GM18909 (cell line): Measurements from ENCODE around the gene GLOD5.

Experiments
- ATAC-seq: cut with Tn5 transposase; IDR thresholded peaks from one replicate; pipeline ENCODE4 v1.9.1; 2021; ENCODE audit warnings: mild to moderate bottlenecking; ENCODE audit not compliant: unreplicated experiment, poor library complexity

Gene GLOD5

GRCh38 chrX:48761674-48762471 is at the start of gene GLOD5:
Gene GLOD5, plus strand, starts transcription at chrX:48761747. Its CDS starts 44 bp downstream, at chrX:48761791.
- no peak for ATAC-seq

- ATAC-seq = no peak
These were observed 49.5 kb upstream of the GLOD5 start for GRCh38 chrX:48711929-48712505.

GRCh38 chrX:48713847-48714246 is 47.7 kb upstream of the GLOD5 start:
- no peak for ATAC-seq

GRCh38 chrX:48714573-48714972 is 47.0 kb upstream of the GLOD5 start:
- no peak for ATAC-seq

GRCh38 chrX:48715072-48715471 is 46.5 kb upstream of the GLOD5 start:
- ATAC-seq = no peak

GRCh38 chrX:48715876-48716502 is 45.6 kb upstream of the GLOD5 start:
- no peak for ATAC-seq

GRCh38 chrX:48719958-48720357 is 41.6 kb upstream of the GLOD5 start:
- ATAC-seq = no peak

- ATAC-seq = no peak
These were observed 40.8 kb upstream of the GLOD5 start for GRCh38 chrX:48720577-48721250.

- no peak for ATAC-seq
These were observed 39.6 kb upstream of the GLOD5 start for GRCh38 chrX:48721916-48722315.

- ATAC-seq = no peak
These were observed 35.0 kb upstream of the GLOD5 start for GRCh38 chrX:48726596-48726995.

- no peak for ATAC-seq
These were observed 32.9 kb upstream of the GLOD5 start for GRCh38 chrX:48728653-48729052.

- ATAC-seq = no peak
These were observed 25.2 kb upstream of the GLOD5 start for GRCh38 chrX:48736303-48736702.

GRCh38 chrX:48736878-48737212 is 24.7 kb upstream of the GLOD5 start:
- ATAC-seq = no peak

GRCh38 chrX:48737213-48737938 is 24.2 kb upstream of the GLOD5 start:
- peak; percentile 97 for ATAC-seq

GRCh38 chrX:48737940-48738339 is 23.6 kb upstream of the GLOD5 start:
- ATAC-seq = no peak

- ATAC-seq = no peak
These were observed 19.7 kb upstream of the GLOD5 start for GRCh38 chrX:48741834-48742233.

- no peak for ATAC-seq
These were observed 16.3 kb upstream of the GLOD5 start for GRCh38 chrX:48745222-48745621.

GRCh38 chrX:48747415-48748016 is 14.0 kb upstream of the GLOD5 start:
- ATAC-seq = no peak

- ATAC-seq = no peak
These were observed 12.4 kb upstream of the GLOD5 start for GRCh38 chrX:48749182-48749581.

- ATAC-seq = no peak
These were observed 10.2 kb upstream of the GLOD5 start for GRCh38 chrX:48751343-48751742.
